Neural progenitor cell (in vitro differentiated cells): ENCODE measurements around the gene ASTN2. TPM values are rescaled to one million over a fixed set of nuclear protein-coding genes. Genes with fewer than 3 reads are reported as not detected.

Experiments used
- DNase-seq: peaks from one replicate; pipeline ENCODE4 v3.0.0-alpha.2; 2016; ENCODE audit warnings: low spot score
- H2AFZ ChIP-seq: fragments of 200-600 bp; sonication (generic); replicated peaks from 2 replicates; pipeline ENCODE4 v1.6.1; 2016; ENCODE audit warnings: antibody characterized with exemption
- H3F3A ChIP-seq: fragments of 200-600 bp; sonication (generic); 2 replicates; pipeline ENCODE4 v1.6.1; 2016; ENCODE audit warnings: antibody characterized with exemption, low read depth
- H3K27ac ChIP-seq: fragments of 200-600 bp; sonication (generic); 2 replicates; pipeline ENCODE4 v1.5.1; 2016; ENCODE audit warnings: mild to moderate bottlenecking
- H3K27me3 ChIP-seq: fragments of 200-600 bp; sonication (generic); 2 replicates; pipeline ENCODE4 v1.6.1; 2016; ENCODE audit warnings: mild to moderate bottlenecking, moderate library complexity
- H3K36me3 ChIP-seq: fragments of 200-600 bp; sonication (generic); 2 replicates; pipeline ENCODE4 v1.5.1; 2016
- H3K4me1 ChIP-seq: fragments of 200-600 bp; sonication (generic); 2 replicates; pipeline ENCODE4 v1.6.1; 2016; ENCODE audit warnings: mixed run types
- H3K4me2 ChIP-seq: fragments of 200-600 bp; sonication (generic); 2 replicates; pipeline ENCODE4 v1.6.1; 2016
- H3K4me3 ChIP-seq: fragments of 200-600 bp; sonication (generic); 2 replicates; pipeline ENCODE4 v1.5.1; 2016
- H3K79me2 ChIP-seq: fragments of 200-600 bp; sonication (generic); 2 replicates; pipeline ENCODE4 v1.6.1; 2016; ENCODE audit warnings: low read depth
- H3K9ac ChIP-seq: fragments of 200-600 bp; sonication (generic); 2 replicates; pipeline ENCODE4 v1.6.1; 2016
- H3K9me3 ChIP-seq: fragments of 200-600 bp; sonication (generic); 2 replicates; pipeline ENCODE4 v1.5.1; 2016; ENCODE audit warnings: low read depth
- H4K20me1 ChIP-seq: fragments of 200-600 bp; sonication (generic); 2 replicates; pipeline ENCODE4 v1.6.1; 2016; ENCODE audit warnings: low read depth
- H3K27ac Mint-ChIP-seq: 3 replicates; pipeline ENCODE4 v1.8.0; 2021; ENCODE audit warnings: mixed read lengths
- H3K27me3 Mint-ChIP-seq: 2 replicates; pipeline ENCODE4 v1.8.0; 2022; ENCODE audit warnings: low read depth, mild to moderate bottlenecking, inconsistent platforms, moderate library complexity, mixed read lengths; ENCODE audit not compliant: insufficient read depth
- H3K36me3 Mint-ChIP-seq: 3 replicates; pipeline ENCODE4 v1.8.0; 2021; ENCODE audit warnings: mixed read lengths
- H3K4me1 Mint-ChIP-seq: 3 replicates; pipeline ENCODE4 v1.8.0; 2021; ENCODE audit warnings: mixed read lengths
- H3K4me3 Mint-ChIP-seq: 3 replicates; pipeline ENCODE4 v1.8.0; 2021; ENCODE audit warnings: mild to moderate bottlenecking, moderate library complexity, mixed read lengths
- H3K9me3 Mint-ChIP-seq: 3 replicates; pipeline ENCODE4 v1.8.0; 2020; ENCODE audit warnings: mixed read lengths
- CTCF ChIP-seq: fragments of 200-600 bp; sonication (generic); IDR thresholded peaks from 2 replicates; pipeline ENCODE4 v1.5.1; 2017; ENCODE audit warnings: antibody characterized with exemption, mild to moderate bottlenecking
- EZH2 ChIP-seq: fragments of 200-600 bp; sonication (generic); IDR thresholded peaks from 2 replicates; pipeline ENCODE4 v1.6.1; 2017; ENCODE audit warnings: antibody characterized with exemption, mild to moderate bottlenecking, moderate library complexity
- EZH2phosphoT487 ChIP-seq: fragments of 200-600 bp; sonication (generic); IDR thresholded peaks from 2 replicates; pipeline ENCODE4 v1.6.1; 2017; ENCODE audit warnings: antibody characterized with exemption
- total RNA-seq: library from RNA; depleted of rRNA; stranded (reverse); fragments of >200 nt; gene quantifications from 2 replicates; pipeline ENCODE4 v1.2.3, GENCODE V29; 2015; ENCODE audit warnings: low replicate concordance

The ASTN2 gene
- total RNA-seq, 1 donor from 2014 or later: 8.0 TPM

GRCh38 chr9:116471944-116472506 is 942.8 kb downstream of the ASTN2 start:
- Mint-ChIP-seq H3K36me3 (peaks cover 8% of the 10 kb centered on the region), H3K27me3 (peaks cover 5% of the 10 kb centered on the region), H3K4me3 (no peak overlapping the region), H3K4me1 (peaks cover 57% of the 10 kb centered on the region), H3K27ac (peak overlapping the region; percentile 98), H3K9me3 (peaks cover 2% of the 10 kb centered on the region)
- peaks cover 21% of the 10 kb centered on the region for H3F3A ChIP-seq
- no peaks in the 10 kb centered on the region for H3K36me3 ChIP-seq
- H3K79me2 ChIP-seq: no peaks in the 10 kb centered on the region
- TF ChIP-seq CTCF (no peak), EZH2 (no peak), EZH2phosphoT487 (no peak)
- no peak overlapping the region for H3K4me3 ChIP-seq
- peak overlapping the region; percentile 70 for H3K4me2 ChIP-seq
- DNase-seq: no peak
- H3K27me3 ChIP-seq: no peaks in the 10 kb centered on the region
- no peaks in the 10 kb centered on the region for H3K9me3 ChIP-seq
- H2AFZ ChIP-seq: no peak overlapping the region
- H3K27ac ChIP-seq: no peak overlapping the region
- H4K20me1 ChIP-seq: no peaks in the 10 kb centered on the region
- no peak overlapping the region for H3K9ac ChIP-seq
- peaks cover 46% of the 10 kb centered on the region for H3K4me1 ChIP-seq

- peaks cover 54% of the 10 kb centered on the region for H3K4me1 Mint-ChIP-seq
- H3K27ac Mint-ChIP-seq: peak overlapping the region; percentile 98
- H3K9me3 Mint-ChIP-seq: peaks cover 2% of the 10 kb centered on the region
- Histone ChIP-seq H3K4me3 (peak overlapping the region; percentile 21), H4K20me1 (no peaks in the 10 kb centered on the region), H3K36me3 (no peaks in the 10 kb centered on the region), H3K27me3 (no peaks in the 10 kb centered on the region), H3F3A (peaks cover 21% of the 10 kb centered on the region), H3K79me2 (no peaks in the 10 kb centered on the region), H3K4me1 (peaks cover 39% of the 10 kb centered on the region), H3K9ac (no peak overlapping the region), H3K27ac (peak overlapping the region; percentile 71), H3K9me3 (no peaks in the 10 kb centered on the region), H3K4me2 (peak overlapping the region; percentile 70), H2AFZ (peak overlapping the region; percentile 41)
- H3K4me3 Mint-ChIP-seq: peak overlapping the region; percentile 25
- DNase-seq: peak; percentile 87
- H3K36me3 Mint-ChIP-seq: peaks cover 8% of the 10 kb centered on the region
- no peak for TF ChIP-seq EZH2
- no peak for TF ChIP-seq EZH2phosphoT487
- TF ChIP-seq CTCF: no peak
- peaks cover 5% of the 10 kb centered on the region for H3K27me3 Mint-ChIP-seq
Observed at GRCh38 chr9:116471093-116471906, 943.6 kb downstream of the ASTN2 start.

- H3K4me2 ChIP-seq: peak overlapping the region; percentile 4
- H3K4me1 Mint-ChIP-seq: peaks cover 69% of the 10 kb centered on the region
- H3K36me3 ChIP-seq: no peaks in the 10 kb centered on the region
Observed at GRCh38 chr9:116468793-116469527, 945.9 kb downstream of the ASTN2 start.

More at GRCh38 chr9:116468793-116469527, 945.9 kb downstream of the ASTN2 start:
- no peak overlapping the region for H3K9ac ChIP-seq
- no peak overlapping the region for H3K4me3 ChIP-seq
- no peaks in the 10 kb centered on the region for H3K27me3 ChIP-seq
- peaks cover 21% of the 10 kb centered on the region for H3F3A ChIP-seq
- Mint-ChIP-seq H3K27me3 (peaks cover 5% of the 10 kb centered on the region), H3K36me3 (peaks cover 5% of the 10 kb centered on the region), H3K27ac (no peak overlapping the region), H3K9me3 (no peaks in the 10 kb centered on the region), H3K4me3 (no peak overlapping the region)
- no peak for DNase-seq
- H4K20me1 ChIP-seq: peaks cover 4% of the 10 kb centered on the region
- H3K27ac ChIP-seq: no peak overlapping the region
- peaks cover 48% of the 10 kb centered on the region for H3K4me1 ChIP-seq
- no peaks in the 10 kb centered on the region for H3K79me2 ChIP-seq
- no peak overlapping the region for H2AFZ ChIP-seq
- no peak for TF ChIP-seq EZH2phosphoT487
- no peak for TF ChIP-seq EZH2
- TF ChIP-seq CTCF: no peak
- no peaks in the 10 kb centered on the region for H3K9me3 ChIP-seq
